ENCODE results near the gene SORCS1. TPM values are rescaled to one million over a fixed set of nuclear protein-coding genes. Genes with fewer than 3 reads are reported as not detected.

Gene SORCS1
- total RNA-seq, 1 experiment from 2014 or later, result 1.7 TPM

DNA sequence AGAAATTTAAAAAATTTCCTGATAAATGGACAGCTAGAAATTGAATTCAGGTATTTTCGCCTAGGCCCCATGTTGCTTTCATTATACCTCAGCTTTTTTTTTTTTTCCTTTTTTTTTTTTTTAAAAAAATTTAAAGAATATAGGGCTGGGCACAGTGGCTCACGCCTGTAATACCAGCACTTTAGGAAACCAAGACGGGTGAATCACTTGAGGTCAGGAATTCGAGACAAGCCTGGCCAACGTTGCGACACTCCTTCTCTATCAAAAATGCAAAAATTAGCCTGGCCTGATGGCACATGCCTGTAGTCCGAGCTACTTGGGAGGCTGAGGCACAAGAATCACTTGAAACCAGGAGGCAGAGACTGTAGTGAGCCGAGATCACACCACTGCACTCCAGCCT is 334.0 kb downstream of the SORCS1 start:
- Histone ChIP-seq H3K4me1 (ENCODE audit: insufficient read depth, low read length) (peaks cover 4% of the 10 kb centered on the region; the same call in 1 of the 2 replicates), H3K79me1 (ENCODE audit: insufficient read depth, low read depth, low read length, poor library complexity, severe bottlenecking) (no peaks in the 10 kb centered on the region), H3K4ac (ENCODE audit: low read depth, low read length) (no peak overlapping the region), H3K27me3 (ENCODE audit: insufficient read depth, low read length) (no peaks in the 10 kb centered on the region), H3K4me2 (ENCODE audit: insufficient read depth, insufficient read length, low read length) (no peak overlapping the region), H2BK12ac (ENCODE audit: insufficient read length, low read depth, low read length) (no peak overlapping the region), H3K56ac (ENCODE audit: insufficient read length, low read depth, low read length) (no peak overlapping the region), H4K5ac (ENCODE audit: insufficient read length, low read depth, low read length) (no peak overlapping the region), H4K20me1 (ENCODE audit: control insufficient read depth, insufficient read depth, insufficient read length) (no peaks in the 10 kb centered on the region), H2BK15ac (ENCODE audit: low read depth, low read length) (no peak overlapping the region), H2BK120ac (ENCODE audit: low read depth, low read length, poor library complexity, severe bottlenecking) (no peak overlapping the region), H3K9me3 (ENCODE audit: control insufficient read depth, low read depth, low read length) (no peaks in the 10 kb centered on the region), H3T11ph (ENCODE audit: low read length) (no peak overlapping the region), H3K27ac (ENCODE audit: insufficient read length, low read depth, low read length) (no peak overlapping the region), H3K79me2 (ENCODE audit: insufficient read depth, low read length) (no peaks in the 10 kb centered on the region), H2BK20ac (ENCODE audit: low read depth, low read length, poor library complexity, severe bottlenecking) (no peak overlapping the region), H4K8ac (replicated peaks; ENCODE audit: insufficient read length, low read depth, low read length) (no peak overlapping the region), H3K23ac (ENCODE audit: insufficient read length, low read depth, low read length) (no peak overlapping the region), H3K14ac (ENCODE audit: insufficient read depth, low read length) (no peak overlapping the region), H3K9ac (ENCODE audit: extremely low read depth, insufficient read length, low read length) (no peak overlapping the region), H2AFZ (ENCODE audit: low read length) (no peak overlapping the region), H2AK5ac (ENCODE audit: insufficient read length, low read length) (no peak overlapping the region), H3K18ac (ENCODE audit: insufficient read length, low read depth, low read length) (no peak overlapping the region), H2BK5ac (ENCODE audit: insufficient read length, low read length) (no peak overlapping the region), H3K23me2 (ENCODE audit: insufficient read length, low read depth, low read length, poor library complexity, severe bottlenecking) (no peaks in the 10 kb centered on the region), H4K91ac (ENCODE audit: insufficient read length, low read depth, low read length) (no peak overlapping the region)
- Mint-ChIP-seq H3K4me1 (peaks cover 17 to 21% of the 10 kb centered on the region in 2 experiments), H3K4me3 (no peak overlapping the region), H3K27me3 (ENCODE audit: low read depth) (no peaks in the 10 kb centered on the region), H3K27ac (no peak overlapping the region), H3K36me3 (ENCODE audit: insufficient read depth in 1 of 3, low read depth in 3 of 3) (no peaks in the 10 kb centered on the region), H3K9me3 (no peaks in the 10 kb centered on the region)
- TF ChIP-seq, protein P1, sequence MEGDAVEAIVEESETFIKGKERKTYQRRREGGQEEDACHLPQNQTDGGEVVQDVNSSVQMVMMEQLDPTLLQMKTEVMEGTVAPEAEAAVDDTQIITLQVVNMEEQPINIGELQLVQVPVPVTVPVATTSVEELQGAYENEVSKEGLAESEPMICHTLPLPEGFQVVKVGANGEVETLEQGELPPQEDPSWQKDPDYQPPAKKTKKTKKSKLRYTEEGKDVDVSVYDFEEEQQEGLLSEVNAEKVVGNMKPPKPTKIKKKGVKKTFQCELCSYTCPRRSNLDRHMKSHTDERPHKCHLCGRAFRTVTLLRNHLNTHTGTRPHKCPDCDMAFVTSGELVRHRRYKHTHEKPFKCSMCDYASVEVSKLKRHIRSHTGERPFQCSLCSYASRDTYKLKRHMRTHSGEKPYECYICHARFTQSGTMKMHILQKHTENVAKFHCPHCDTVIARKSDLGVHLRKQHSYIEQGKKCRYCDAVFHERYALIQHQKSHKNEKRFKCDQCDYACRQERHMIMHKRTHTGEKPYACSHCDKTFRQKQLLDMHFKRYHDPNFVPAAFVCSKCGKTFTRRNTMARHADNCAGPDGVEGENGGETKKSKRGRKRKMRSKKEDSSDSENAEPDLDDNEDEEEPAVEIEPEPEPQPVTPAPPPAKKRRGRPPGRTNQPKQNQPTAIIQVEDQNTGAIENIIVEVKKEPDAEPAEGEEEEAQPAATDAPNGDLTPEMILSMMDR (conservative IDR thresholded peaks at IDR 0.05), result no peak
- WGBS (ENCODE audit: extremely low coverage, insufficient read length, low lambda C conversion rate), result no CpG with 5 or more reads among the region's 8 CpGs
- DNase-seq, result no peak

All from H9 (cell line).